GM21825 (cell line): ENCODE data around the gene GALNT13.

Experiments
- ATAC-seq: cut with Tn5 transposase; IDR thresholded peaks from one replicate; pipeline ENCODE4 v1.9.1; 2021; ENCODE audit warnings: mild to moderate bottlenecking, moderate library complexity; ENCODE audit not compliant: unreplicated experiment

Gene GALNT13

GRCh38 chr2:153940511-153940910, 68.8 kb downstream of the GALNT13 start:
- ATAC-seq, result no peak

- no peak for ATAC-seq
Observed at GRCh38 chr2:153944800-153945199, 73.1 kb downstream of the GALNT13 start.

- ATAC-seq, result no peak
Observed at GRCh38 chr2:153946036-153946435, 74.3 kb downstream of the GALNT13 start.

GRCh38 chr2:153953761-153954160, 82.0 kb downstream of the GALNT13 start:
- ATAC-seq, result no peak

- no peak for ATAC-seq
Observed at GRCh38 chr2:153963256-153963655, 91.5 kb downstream of the GALNT13 start.

GRCh38 chr2:153967248-153967973, 95.7 kb downstream of the GALNT13 start:
- ATAC-seq, result no peak

- no peak for ATAC-seq
Observed at GRCh38 chr2:153971250-153971649, 99.5 kb downstream of the GALNT13 start.

- ATAC-seq, result no peak
Observed at GRCh38 chr2:153971855-153972254, 100.1 kb downstream of the GALNT13 start.

- ATAC-seq, result no peak
Observed at GRCh38 chr2:153972412-153972811, 100.7 kb downstream of the GALNT13 start.

GRCh38 chr2:153986488-153987229, 114.9 kb downstream of the GALNT13 start:
- no peak for ATAC-seq

- ATAC-seq, result no peak
Observed at GRCh38 chr2:153990771-153991170, 119.0 kb downstream of the GALNT13 start.

- no peak for ATAC-seq
Observed at GRCh38 chr2:154013514-154013913, 141.8 kb downstream of the GALNT13 start.

GRCh38 chr2:154015233-154015632, 143.5 kb downstream of the GALNT13 start:
- ATAC-seq, result no peak

GRCh38 chr2:154029504-154029903, 157.8 kb downstream of the GALNT13 start:
- ATAC-seq, result no peak

GRCh38 chr2:154032220-154032619, 160.5 kb downstream of the GALNT13 start:
- ATAC-seq, result no peak

- no peak for ATAC-seq
Observed at GRCh38 chr2:154046493-154046892, 174.8 kb downstream of the GALNT13 start.

GRCh38 chr2:154048905-154049304, 177.2 kb downstream of the GALNT13 start:
- no peak for ATAC-seq

GRCh38 chr2:154049561-154049960, 177.8 kb downstream of the GALNT13 start:
- no peak for ATAC-seq

GRCh38 chr2:154067124-154067523, 195.4 kb downstream of the GALNT13 start:
- ATAC-seq, result no peak

GRCh38 chr2:154078926-154079325, 207.2 kb downstream of the GALNT13 start:
- no peak for ATAC-seq

GRCh38 chr2:154092571-154092970, 220.8 kb downstream of the GALNT13 start:
- ATAC-seq, result no peak

GRCh38 chr2:154093856-154094255, 222.1 kb downstream of the GALNT13 start:
- no peak for ATAC-seq
